HepG2 (cell line): ENCODE results near the gene CHDH. TPM values are rescaled to one million over a fixed set of nuclear protein-coding genes. Genes with fewer than 3 reads are reported as not detected.

Experiments
- EP300 ChIP-seq, 3 experiments: sonication (generic) in 1 of 3; formaldehyde crosslinking in 1 of 3; IDR thresholded peaks; 2 replicates each; pipeline versions ENCODE4 v1.5.1 to v1.6.1; 2011 to 2020; ENCODE audit warnings: low read depth in 2 of 3, low read length in 2 of 3, borderline replicate concordance in 1 of 3, improper control_type of control experiment in 1 of 3, mild to moderate bottlenecking in 1 of 3, missing genetic modification reagents in 1 of 3, moderate library complexity in 1 of 3
- JUND ChIP-seq: sonication (generic); formaldehyde crosslinking; IDR thresholded peaks from 2 replicates; pipeline ENCODE4 v1.8.0; 2022; ENCODE audit warnings: mild to moderate bottlenecking, missing genetic modification reagents
- MEF2D ChIP-seq: sonication (generic); formaldehyde crosslinking; IDR thresholded peaks from 2 replicates; pipeline ENCODE4 v1.5.1; 2020; ENCODE audit warnings: mild to moderate bottlenecking, missing genetic modification reagents
- NFRKB ChIP-seq: fragments of 450-650 bp; IDR thresholded peaks from 2 replicates; pipeline ENCODE4 v1.6.1; 2017
- NFYC ChIP-seq: IDR thresholded peaks from 2 replicates; pipeline ENCODE4 v1.6.1; 2016; ENCODE audit warnings: missing genetic modification reagents, missing compliant biosample characterization
- REXO4 ChIP-seq: sonication (generic); formaldehyde crosslinking; IDR thresholded peaks from 2 replicates; pipeline ENCODE4 v1.8.0; 2022; ENCODE audit warnings: missing genetic modification reagents, mild to moderate bottlenecking, borderline replicate concordance
- SUZ12 ChIP-seq: fragments of 150-350 bp; IDR thresholded peaks from 2 replicates; pipeline ENCODE4 v1.6.1; 2014; ENCODE audit warnings: low read depth, low read length
- ZC3H4 ChIP-seq: sonication (generic); formaldehyde crosslinking; IDR thresholded peaks from 2 replicates; pipeline ENCODE4 v1.4.0; 2020; ENCODE audit warnings: missing genetic modification reagents, borderline replicate concordance
- ZNF230 ChIP-seq: sonication (generic); formaldehyde crosslinking; IDR thresholded peaks from 2 replicates; pipeline ENCODE4 v1.4.0; 2020; ENCODE audit warnings: mild to moderate bottlenecking, missing genetic modification reagents
- ZNF329 ChIP-seq: sonication (generic); formaldehyde crosslinking; IDR thresholded peaks from 2 replicates; pipeline ENCODE4 v1.9.0; 2021; ENCODE audit warnings: low read depth, mild to moderate bottlenecking, missing genetic modification reagents
- ZNF607 ChIP-seq: sonication (generic); formaldehyde crosslinking; IDR thresholded peaks from 2 replicates; pipeline ENCODE4 v1.5.1; 2020; ENCODE audit warnings: missing genetic modification reagents, mild to moderate bottlenecking, borderline replicate concordance
- ZNF614 ChIP-seq: IDR thresholded peaks from 2 replicates; pipeline ENCODE4 v1.6.1; 2018; ENCODE audit warnings: missing biosample characterization, missing genetic modification reagents, inconsistent platforms, borderline replicate concordance
- polyA plus RNA-seq, 8 experiments: library from polyadenylated mRNA; depleted of rRNA in 3 of 8; stranded (reverse) in 7 of 8; unstranded in 1 of 8; fragments of >200 nt; fragmentation: Illumina TruSeq in 4 of 8; extraction: Trizol in 4 of 8; gene quantifications; 2 replicates each; pipeline versions ENCODE4 v1.2.1 to v1.2.3, GENCODE V29; 2011 to 2016; ENCODE audit warnings: low read depth in 4 of 8, missing spikeins in 1 of 8, mixed read lengths in 1 of 8; ENCODE audit not compliant: insufficient read depth in 1 of 8
- total RNA-seq, 5 experiments: library from RNA; depleted of rRNA; stranded (reverse); fragments of >200 nt; fragmentation: Illumina TruSeq; extraction: Trizol; gene quantifications; 2 replicates each; pipeline ENCODE4 v1.2.3, GENCODE V29; 2016; ENCODE audit warnings: low read depth in 1 of 5
- TF ChIP-seq, protein P1 (sequence below), 2 experiments: IDR thresholded peaks; 2 replicates each; pipeline ENCODE4 v1.6.1; 2011 to 2012; ENCODE audit warnings: low read length in 2 of 2, borderline replicate concordance in 1 of 2, low read depth in 1 of 2, mild to moderate bottlenecking in 1 of 2, moderate library complexity in 1 of 2
- TF ChIP-seq, protein P2 (sequence below): IDR thresholded peaks from 2 replicates; pipeline ENCODE4 v1.6.1; 2016; ENCODE audit warnings: mild to moderate bottlenecking
- TF ChIP-seq, protein P3 (sequence below): sonication (generic); formaldehyde crosslinking; IDR thresholded peaks from 2 replicates; pipeline ENCODE4 v1.5.0; 2020; ENCODE audit warnings: mild to moderate bottlenecking, missing genetic modification reagents, borderline replicate concordance
- TF ChIP-seq, protein P4 (sequence below): sonication (generic); formaldehyde crosslinking; IDR thresholded peaks from 2 replicates; pipeline ENCODE4 v1.4.0; 2020; ENCODE audit warnings: missing genetic modification reagents

The CHDH gene
- total and polyA plus RNA-seq, 2 of the 13 experiments (the other 11 are each of a cell fraction or from before 2014, with no cell fraction given) = 28.1 to 48.9 TPM

DNA sequence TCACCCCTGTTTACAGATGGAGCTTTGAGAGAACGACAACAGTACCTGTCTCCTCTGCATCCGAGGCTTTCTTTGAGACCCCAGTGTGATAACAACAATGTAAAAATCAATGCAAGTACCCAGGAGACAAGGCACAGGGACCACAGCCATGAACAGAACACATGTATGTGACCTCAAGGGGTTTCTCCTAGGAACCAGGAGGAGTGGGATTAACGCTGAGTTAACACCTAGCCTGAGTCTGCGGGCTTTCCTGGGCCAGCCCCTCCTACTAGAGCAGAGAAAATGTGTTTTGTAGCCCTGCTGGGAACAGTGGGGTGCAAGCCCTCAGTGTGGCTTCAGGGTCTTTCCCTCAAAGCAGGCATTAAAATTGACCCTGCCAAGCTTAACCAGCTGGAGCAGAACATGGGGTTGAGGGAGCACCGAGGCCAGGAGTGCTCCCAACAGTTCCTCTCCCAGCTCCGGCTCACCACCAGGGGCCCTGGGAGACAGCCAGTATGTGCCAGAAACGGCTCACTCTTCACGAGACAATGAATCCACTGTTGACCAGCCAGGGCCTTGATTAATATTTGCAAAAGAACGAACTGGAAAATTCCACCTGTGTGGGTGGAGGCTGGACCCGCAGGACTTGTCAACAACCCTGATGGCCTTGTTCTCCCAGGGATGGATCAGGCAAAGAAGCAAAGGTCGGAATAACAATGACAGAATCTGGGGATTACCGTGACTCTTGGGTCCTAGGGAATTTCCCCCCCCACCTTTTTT, 3.6 kb downstream of the CHDH start (continued):
- TF ChIP-seq, protein P1, sequence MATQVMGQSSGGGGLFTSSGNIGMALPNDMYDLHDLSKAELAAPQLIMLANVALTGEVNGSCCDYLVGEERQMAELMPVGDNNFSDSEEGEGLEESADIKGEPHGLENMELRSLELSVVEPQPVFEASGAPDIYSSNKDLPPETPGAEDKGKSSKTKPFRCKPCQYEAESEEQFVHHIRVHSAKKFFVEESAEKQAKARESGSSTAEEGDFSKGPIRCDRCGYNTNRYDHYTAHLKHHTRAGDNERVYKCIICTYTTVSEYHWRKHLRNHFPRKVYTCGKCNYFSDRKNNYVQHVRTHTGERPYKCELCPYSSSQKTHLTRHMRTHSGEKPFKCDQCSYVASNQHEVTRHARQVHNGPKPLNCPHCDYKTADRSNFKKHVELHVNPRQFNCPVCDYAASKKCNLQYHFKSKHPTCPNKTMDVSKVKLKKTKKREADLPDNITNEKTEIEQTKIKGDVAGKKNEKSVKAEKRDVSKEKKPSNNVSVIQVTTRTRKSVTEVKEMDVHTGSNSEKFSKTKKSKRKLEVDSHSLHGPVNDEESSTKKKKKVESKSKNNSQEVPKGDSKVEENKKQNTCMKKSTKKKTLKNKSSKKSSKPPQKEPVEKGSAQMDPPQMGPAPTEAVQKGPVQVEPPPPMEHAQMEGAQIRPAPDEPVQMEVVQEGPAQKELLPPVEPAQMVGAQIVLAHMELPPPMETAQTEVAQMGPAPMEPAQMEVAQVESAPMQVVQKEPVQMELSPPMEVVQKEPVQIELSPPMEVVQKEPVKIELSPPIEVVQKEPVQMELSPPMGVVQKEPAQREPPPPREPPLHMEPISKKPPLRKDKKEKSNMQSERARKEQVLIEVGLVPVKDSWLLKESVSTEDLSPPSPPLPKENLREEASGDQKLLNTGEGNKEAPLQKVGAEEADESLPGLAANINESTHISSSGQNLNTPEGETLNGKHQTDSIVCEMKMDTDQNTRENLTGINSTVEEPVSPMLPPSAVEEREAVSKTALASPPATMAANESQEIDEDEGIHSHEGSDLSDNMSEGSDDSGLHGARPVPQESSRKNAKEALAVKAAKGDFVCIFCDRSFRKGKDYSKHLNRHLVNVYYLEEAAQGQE (IDR thresholded peaks at IDR 0.05; ENCODE audit: borderline replicate concordance in 1 of 2, low read depth in 1 of 2, low read length in 2 of 2) = peak in 1 of 2 experiments; percentile 71; a peak in 1 of 4 replicates
- TF ChIP-seq JUND = no peak
- 0 out of 2 replicates have a peak, but pooled peaks have one; percentile 20 for TF ChIP-seq ZNF614 (CRISPR knock-in tag)
- no peak for TF ChIP-seq ZNF329
- TF ChIP-seq SUZ12 = no peak
- peak in 1 of 2 experiments; percentile 98; a peak in 2 of 4 replicates for TF ChIP-seq EP300 (IDR thresholded peaks at IDR 0.05; ENCODE audit: low read depth in 2 of 2, low read length in 2 of 2)
- peak; percentile 81; the same call in 1 of the 2 replicates for TF ChIP-seq EP300 (CRISPR knock-in tag; IDR thresholded peaks at IDR 0.05; ENCODE audit: borderline replicate concordance)
- TF ChIP-seq, protein P2, sequence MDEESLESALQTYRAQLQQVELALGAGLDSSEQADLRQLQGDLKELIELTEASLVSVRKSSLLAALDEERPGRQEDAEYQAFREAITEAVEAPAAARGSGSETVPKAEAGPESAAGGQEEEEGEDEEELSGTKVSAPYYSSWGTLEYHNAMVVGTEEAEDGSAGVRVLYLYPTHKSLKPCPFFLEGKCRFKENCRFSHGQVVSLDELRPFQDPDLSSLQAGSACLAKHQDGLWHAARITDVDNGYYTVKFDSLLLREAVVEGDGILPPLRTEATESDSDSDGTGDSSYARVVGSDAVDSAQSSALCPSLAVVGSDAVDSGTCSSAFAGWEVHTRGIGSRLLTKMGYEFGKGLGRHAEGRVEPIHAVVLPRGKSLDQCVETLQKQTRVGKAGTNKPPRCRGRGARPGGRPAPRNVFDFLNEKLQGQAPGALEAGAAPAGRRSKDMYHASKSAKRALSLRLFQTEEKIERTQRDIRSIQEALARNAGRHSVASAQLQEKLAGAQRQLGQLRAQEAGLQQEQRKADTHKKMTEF (CRISPR knock-in tag) = peak; percentile 81; the same call in 1 of the 2 replicates
- TF ChIP-seq REXO4 (CRISPR knock-in tag) = no peak
- TF ChIP-seq ZC3H4 (CRISPR knock-in tag) = peak; percentile 78; the same call in 1 of the 2 replicates
- TF ChIP-seq ZNF230 (CRISPR knock-in tag) = no peak
- TF ChIP-seq NFRKB = no peak
- TF ChIP-seq, protein P3, sequence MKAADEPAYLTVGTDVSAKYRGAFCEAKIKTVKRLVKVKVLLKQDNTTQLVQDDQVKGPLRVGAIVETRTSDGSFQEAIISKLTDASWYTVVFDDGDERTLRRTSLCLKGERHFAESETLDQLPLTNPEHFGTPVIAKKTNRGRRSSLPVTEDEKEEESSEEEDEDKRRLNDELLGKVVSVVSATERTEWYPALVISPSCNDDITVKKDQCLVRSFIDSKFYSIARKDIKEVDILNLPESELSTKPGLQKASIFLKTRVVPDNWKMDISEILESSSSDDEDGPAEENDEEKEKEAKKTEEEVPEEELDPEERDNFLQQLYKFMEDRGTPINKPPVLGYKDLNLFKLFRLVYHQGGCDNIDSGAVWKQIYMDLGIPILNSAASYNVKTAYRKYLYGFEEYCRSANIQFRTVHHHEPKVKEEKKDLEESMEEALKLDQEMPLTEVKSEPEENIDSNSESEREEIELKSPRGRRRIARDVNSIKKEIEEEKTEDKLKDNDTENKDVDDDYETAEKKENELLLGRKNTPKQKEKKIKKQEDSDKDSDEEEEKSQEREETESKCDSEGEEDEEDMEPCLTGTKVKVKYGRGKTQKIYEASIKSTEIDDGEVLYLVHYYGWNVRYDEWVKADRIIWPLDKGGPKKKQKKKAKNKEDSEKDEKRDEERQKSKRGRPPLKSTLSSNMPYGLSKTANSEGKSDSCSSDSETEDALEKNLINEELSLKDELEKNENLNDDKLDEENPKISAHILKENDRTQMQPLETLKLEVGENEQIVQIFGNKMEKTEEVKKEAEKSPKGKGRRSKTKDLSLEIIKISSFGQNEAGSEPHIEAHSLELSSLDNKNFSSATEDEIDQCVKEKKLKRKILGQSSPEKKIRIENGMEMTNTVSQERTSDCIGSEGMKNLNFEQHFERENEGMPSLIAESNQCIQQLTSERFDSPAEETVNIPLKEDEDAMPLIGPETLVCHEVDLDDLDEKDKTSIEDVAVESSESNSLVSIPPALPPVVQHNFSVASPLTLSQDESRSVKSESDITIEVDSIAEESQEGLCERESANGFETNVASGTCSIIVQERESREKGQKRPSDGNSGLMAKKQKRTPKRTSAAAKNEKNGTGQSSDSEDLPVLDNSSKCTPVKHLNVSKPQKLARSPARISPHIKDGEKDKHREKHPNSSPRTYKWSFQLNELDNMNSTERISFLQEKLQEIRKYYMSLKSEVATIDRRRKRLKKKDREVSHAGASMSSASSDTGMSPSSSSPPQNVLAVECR = peak; percentile 12; the same call in 1 of the 2 replicates
- TF ChIP-seq, protein P4, sequence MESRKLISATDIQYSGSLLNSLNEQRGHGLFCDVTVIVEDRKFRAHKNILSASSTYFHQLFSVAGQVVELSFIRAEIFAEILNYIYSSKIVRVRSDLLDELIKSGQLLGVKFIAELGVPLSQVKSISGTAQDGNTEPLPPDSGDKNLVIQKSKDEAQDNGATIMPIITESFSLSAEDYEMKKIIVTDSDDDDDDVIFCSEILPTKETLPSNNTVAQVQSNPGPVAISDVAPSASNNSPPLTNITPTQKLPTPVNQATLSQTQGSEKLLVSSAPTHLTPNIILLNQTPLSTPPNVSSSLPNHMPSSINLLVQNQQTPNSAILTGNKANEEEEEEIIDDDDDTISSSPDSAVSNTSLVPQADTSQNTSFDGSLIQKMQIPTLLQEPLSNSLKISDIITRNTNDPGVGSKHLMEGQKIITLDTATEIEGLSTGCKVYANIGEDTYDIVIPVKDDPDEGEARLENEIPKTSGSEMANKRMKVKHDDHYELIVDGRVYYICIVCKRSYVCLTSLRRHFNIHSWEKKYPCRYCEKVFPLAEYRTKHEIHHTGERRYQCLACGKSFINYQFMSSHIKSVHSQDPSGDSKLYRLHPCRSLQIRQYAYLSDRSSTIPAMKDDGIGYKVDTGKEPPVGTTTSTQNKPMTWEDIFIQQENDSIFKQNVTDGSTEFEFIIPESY (CRISPR knock-in tag) = no peak
- TF ChIP-seq MEF2D = peak; percentile 57; the same call in 1 of the 2 replicates
- no peak; the same call in 1 of the 2 replicates for TF ChIP-seq ZNF607 (CRISPR knock-in tag)
- no peak for TF ChIP-seq NFYC (CRISPR knock-in tag)
